Skeletal muscle tissue (tissue), 4 donors: ENCODE measurements around the gene IGF1R. TPM values are rescaled to one million over a fixed set of nuclear protein-coding genes. Genes with fewer than 3 reads are reported as not detected.

ENCODE experiments used
- H3K27ac ChIP-seq: one replicate; pipeline ENCODE4 v1.7.0; 2013; ENCODE audit warnings: mild to moderate bottlenecking, low read depth, low read length, inconsistent platforms
- H3K27me3 ChIP-seq, 3 donors: one replicate each; pipeline ENCODE4 v1.7.0; 2013; ENCODE audit warnings: low read length in 3 of 3; ENCODE audit not compliant: control insufficient read depth in 3 of 3, insufficient read depth in 3 of 3
- H3K36me3 ChIP-seq, 3 donors: one replicate each; pipeline ENCODE4 v1.7.0; 2013; ENCODE audit warnings: low read length in 3 of 3; ENCODE audit not compliant: control insufficient read depth in 3 of 3, insufficient read depth in 3 of 3
- H3K4me1 ChIP-seq, 3 donors: one replicate each; pipeline ENCODE4 v1.7.0; 2013; ENCODE audit warnings: low read length in 3 of 3, mild to moderate bottlenecking in 3 of 3; ENCODE audit not compliant: control insufficient read depth in 3 of 3, insufficient read depth in 3 of 3
- H3K4me3 ChIP-seq, 3 donors: one replicate each; pipeline ENCODE4 v1.7.0; 2013; ENCODE audit warnings: low read length in 3 of 3
- H3K9ac ChIP-seq, 3 donors: one replicate each; pipeline ENCODE4 v1.7.0; 2013; ENCODE audit warnings: low read length in 3 of 3, mild to moderate bottlenecking in 3 of 3, moderate library complexity in 2 of 3, low read depth in 1 of 3
- H3K9me3 ChIP-seq, 3 donors: one replicate each; pipeline ENCODE4 v1.7.0; 2013; ENCODE audit warnings: low read length in 3 of 3; ENCODE audit not compliant: control insufficient read depth in 3 of 3
- total RNA-seq: library from RNA; depleted of rRNA; stranded (reverse); fragments of >200 nt; gene quantifications from one replicate; pipeline ENCODE4 v1.2.3, GENCODE V29; 2014
- donor health status: Osteomylitis.

IGF1R gene
- total RNA-seq, 1 donor from 2014 or later = 25.6 TPM

DNA sequence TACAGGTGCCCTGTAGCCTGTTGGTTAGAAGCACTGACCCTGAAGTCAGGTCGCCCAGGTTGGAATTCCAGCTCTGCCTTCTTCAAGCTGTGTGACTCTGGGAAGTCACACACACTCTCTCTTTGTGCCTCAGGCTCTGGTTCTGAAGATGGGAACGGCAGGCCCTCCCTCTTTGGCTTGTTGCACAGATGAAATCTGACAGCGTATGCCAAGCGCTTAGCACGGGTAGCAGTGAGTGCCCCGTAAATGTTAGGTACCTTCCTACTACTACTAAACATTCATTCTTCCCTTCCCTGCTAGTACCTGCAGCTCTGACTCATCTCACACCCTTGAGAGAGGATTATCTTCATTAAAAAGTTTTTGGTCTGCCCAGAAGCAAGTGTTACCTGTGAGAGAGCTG is 220.2 kb downstream of the IGF1R start:
- Histone ChIP-seq H3K36me3 (no peaks in the 10 kb centered on the region), H3K9me3 (no peaks in the 10 kb centered on the region), H3K4me3 (no peak overlapping the region), H3K27ac (no peak overlapping the region), H3K4me1 (peaks cover 6 to 10% (median 8%) of the 10 kb centered on the region in 3 donors), H3K27me3 (no peaks in the 10 kb centered on the region), H3K9ac (no peak overlapping the region)

DNA sequence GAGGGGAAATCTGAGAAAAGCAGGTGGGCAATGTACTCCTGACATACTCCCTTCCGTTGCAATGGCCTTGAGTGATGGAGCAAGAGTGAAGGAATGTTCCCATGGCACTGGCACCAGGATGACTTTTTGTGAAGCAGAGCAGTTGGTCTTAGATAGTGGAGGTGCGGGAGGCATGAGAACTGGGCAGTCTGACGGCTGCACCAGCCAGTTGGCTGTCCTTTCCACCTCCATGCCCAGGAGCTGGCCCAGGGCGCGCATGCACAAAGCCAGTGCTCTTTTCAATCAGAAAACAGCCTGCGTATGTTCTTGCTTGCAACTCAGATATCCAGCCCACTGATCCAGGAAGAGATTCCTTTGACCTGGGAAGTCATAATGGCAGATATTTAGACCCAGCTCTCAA is 222.4 kb downstream of the IGF1R start:
- Histone ChIP-seq H3K27ac (peak overlapping the region; percentile 5), H3K9me3 (no peaks in the 10 kb centered on the region), H3K4me3 (peak overlapping the region in 2 of 3 donors; percentile 4 to 41), H3K9ac (peak overlapping the region in 1 of 3 donors; percentile 20), H3K4me1 (peaks cover 15 to 17% (median 17%) of the 10 kb centered on the region in 3 donors), H3K27me3 (no peaks in the 10 kb centered on the region), H3K36me3 (no peaks in the 10 kb centered on the region)

DNA sequence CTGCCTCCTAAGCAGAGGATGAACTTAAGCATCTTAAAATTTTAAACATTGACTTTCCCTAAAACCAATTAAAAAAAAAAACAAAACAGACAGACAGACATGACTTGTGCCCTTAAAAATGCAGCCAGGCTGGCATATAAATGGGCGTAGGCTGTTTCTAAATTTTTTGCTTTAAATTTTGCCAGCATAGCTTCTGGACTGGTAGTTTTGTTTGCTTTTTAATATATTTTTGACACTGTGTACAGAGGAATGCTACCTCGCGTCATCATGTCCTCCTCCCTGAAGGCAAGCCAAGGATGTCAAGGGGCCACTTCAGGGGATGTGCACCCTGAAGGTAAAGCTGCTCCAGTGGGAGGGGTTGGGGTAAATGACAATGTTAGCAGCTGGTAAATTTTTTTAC is 224.4 kb downstream of the IGF1R start:
- H3K36me3 ChIP-seq = no peaks in the 10 kb centered on the region
- H3K9ac ChIP-seq = no peak overlapping the region
- no peaks in the 10 kb centered on the region for H3K27me3 ChIP-seq
- no peak overlapping the region for H3K27ac ChIP-seq
- no peaks in the 10 kb centered on the region for H3K9me3 ChIP-seq
- H3K4me1 ChIP-seq = peaks cover 15 to 18% (median 17%) of the 10 kb centered on the region in 3 donors
- H3K4me3 ChIP-seq = no peak overlapping the region

DNA sequence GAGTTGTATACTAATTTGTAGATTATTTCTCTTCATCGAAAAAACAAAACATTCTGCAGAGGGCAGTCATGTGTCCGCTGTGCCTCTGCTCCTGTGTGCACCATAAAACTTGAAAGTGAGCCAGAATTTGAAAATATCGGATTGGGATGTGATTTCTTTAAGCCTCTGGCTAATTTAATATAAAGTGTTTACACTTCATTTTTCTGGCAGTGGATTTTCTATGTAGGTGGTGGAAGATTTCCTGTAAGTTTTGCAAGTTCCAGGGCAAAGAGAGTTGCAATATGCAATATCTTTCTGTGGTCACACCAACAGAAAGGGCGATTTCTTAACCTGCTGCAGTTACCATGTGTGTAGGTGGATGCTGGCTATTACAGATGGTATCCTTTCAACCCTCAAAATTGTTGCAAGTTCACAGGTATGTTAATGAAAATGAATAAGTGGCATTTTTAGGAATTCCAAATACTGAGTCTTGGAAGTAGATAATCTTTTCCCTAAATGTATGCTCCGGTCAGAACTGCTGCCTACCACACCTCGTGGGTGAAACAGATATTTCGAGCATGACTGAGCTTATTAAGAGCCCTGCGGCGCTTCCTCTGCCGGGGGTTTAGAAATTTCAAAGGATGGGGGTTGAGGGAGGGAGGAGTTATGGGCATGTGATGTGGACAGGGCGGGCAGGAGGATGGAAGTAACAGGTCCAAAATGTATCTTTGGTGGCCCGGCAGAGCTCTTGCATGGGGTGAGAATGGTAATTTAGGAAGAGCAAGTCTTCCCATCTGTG is 225.3 kb downstream of the IGF1R start:
- Histone ChIP-seq H3K9me3 (no peaks in the 10 kb centered on the region), H3K36me3 (no peaks in the 10 kb centered on the region), H3K9ac (no peak overlapping the region), H3K27me3 (no peaks in the 10 kb centered on the region), H3K4me1 (peaks cover 17 to 24% (median 18%) of the 10 kb centered on the region in 3 donors), H3K4me3 (no peak overlapping the region), H3K27ac (no peak overlapping the region)

DNA sequence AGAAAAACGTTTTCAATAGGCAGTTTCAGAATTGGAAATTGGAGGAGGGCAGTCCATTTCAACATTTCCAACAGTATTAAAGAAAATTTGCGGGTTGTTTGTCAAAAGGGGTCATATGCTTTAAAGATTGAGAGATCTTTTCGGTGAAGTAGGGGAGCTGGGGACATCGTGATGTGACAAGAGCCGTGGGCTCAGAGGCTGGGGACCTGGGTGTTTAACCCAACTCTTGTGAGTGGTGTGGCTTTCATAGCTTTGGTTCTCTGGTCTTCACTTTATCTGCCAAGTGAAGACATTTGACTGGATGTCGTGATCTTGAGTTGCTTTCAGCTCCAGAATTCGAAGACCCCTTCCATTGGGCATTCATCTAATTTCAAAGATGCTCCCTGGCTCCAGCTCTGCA is 226.0 kb downstream of the IGF1R start:
- peaks cover 17 to 24% (median 18%) of the 10 kb centered on the region in 3 donors for H3K4me1 ChIP-seq

DNA sequence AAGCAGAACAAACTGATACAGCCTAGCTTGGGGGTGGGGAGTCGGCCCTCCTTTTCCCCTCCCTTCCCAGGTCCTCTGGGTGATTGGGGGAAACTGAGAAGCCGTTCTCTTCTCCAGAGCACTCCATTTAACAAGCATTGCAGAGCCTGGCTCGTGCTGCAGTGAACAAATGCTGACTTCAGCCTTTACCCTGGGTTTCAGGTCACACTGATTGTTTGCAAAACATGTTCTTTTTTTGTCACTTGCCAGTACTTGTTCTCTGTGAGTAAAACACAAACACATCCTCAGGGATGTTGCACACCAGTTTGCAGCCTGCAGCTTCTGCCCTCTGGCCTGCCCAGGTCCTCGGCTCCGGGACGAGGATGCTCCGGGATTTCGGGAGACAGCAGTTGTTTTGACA is 226.4 kb downstream of the IGF1R start:
- peaks cover 17 to 24% (median 18%) of the 10 kb centered on the region in 3 donors for H3K4me1 ChIP-seq
- H3K27ac ChIP-seq = no peak overlapping the region
- no peak overlapping the region for H3K9ac ChIP-seq

More for the DNA sequence above, 226.0 kb downstream of the IGF1R start:
- no peak overlapping the region for H3K4me3 ChIP-seq
- no peaks in the 10 kb centered on the region for H3K9me3 ChIP-seq
- H3K27me3 ChIP-seq = no peaks in the 10 kb centered on the region
- no peak overlapping the region for H3K9ac ChIP-seq
- no peaks in the 10 kb centered on the region for H3K36me3 ChIP-seq
- H3K27ac ChIP-seq = no peak overlapping the region

DNA sequence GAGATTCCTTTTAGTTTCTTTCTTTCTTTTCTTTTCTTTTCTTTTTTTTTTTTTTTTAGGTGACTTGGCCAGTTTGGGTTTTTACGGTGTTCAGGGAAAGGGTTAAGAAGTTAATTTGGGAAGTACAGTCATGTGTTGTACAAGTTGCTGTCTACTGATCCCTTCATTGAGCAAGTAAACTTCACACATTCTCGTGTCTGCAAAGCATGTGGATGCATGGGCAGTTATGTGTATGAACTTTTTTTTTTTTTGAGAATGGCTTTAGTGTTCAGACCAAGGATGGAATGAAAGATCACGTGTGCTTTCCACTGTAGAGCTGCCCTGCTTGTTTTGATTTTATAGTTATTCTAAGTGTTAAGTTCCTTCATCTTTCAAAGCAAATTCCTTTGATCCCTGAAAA is 227.0 kb downstream of the IGF1R start:
- H3K4me1 ChIP-seq = peaks cover 14 to 21% (median 16%) of the 10 kb centered on the region in 3 donors

More for the DNA sequence above, 226.4 kb downstream of the IGF1R start:
- H3K27me3 ChIP-seq = no peaks in the 10 kb centered on the region
- H3K36me3 ChIP-seq = no peaks in the 10 kb centered on the region
- H3K4me3 ChIP-seq = no peak overlapping the region
- H3K9me3 ChIP-seq = no peaks in the 10 kb centered on the region

DNA sequence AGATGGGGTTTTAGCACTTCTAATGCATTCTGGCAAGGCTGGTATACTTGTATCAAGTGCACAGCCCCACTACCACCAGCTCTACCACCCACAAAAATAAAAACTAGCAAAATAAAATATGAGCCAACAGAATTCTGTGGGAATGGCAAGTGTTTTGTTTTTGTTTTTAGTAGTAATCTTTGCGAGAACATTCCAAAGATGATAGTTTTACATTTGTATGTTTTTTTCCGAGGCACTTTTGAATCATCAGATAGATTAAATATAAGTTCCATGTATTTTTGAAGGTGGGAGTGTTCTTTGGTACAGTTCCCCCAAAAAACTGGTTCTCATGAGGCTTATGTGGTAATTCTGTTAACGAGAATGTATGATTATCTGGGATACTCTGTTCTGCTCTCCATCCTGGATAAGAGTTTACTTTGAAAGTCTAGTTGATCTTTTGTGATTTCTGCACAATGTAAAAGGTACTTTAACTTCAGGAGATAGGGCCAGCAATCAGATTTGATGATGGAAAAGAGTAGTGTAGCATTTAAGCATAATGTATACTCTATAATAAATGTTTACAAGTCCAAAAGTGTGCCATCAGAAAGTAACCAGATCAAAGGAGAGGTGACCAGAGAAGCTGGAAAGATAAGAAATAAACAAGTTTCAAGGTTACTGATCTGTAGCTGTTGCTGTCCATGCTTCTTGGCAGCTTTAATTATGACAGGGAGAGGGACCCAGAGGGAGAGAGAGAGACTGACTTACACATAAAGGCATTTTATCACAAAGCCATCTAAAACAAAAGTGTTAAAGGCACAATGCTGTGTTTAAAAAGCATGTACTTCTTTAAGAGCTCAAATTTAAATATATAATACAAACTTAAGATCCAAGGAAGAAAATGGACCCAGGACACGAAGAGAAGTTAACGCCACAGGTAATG is 228.4 kb downstream of the IGF1R start:
- Histone ChIP-seq H3K4me1 (peaks cover 10 to 16% (median 10%) of the 10 kb centered on the region in 3 donors), H3K4me3 (no peak overlapping the region), H3K27ac (no peak overlapping the region), H3K9ac (no peak overlapping the region), H3K9me3 (no peaks in the 10 kb centered on the region), H3K36me3 (no peaks in the 10 kb centered on the region), H3K27me3 (no peaks in the 10 kb centered on the region)

More for the DNA sequence above, 227.0 kb downstream of the IGF1R start:
- Histone ChIP-seq H3K9ac (no peak overlapping the region), H3K4me3 (no peak overlapping the region), H3K27me3 (no peaks in the 10 kb centered on the region), H3K9me3 (no peaks in the 10 kb centered on the region), H3K27ac (no peak overlapping the region), H3K36me3 (no peaks in the 10 kb centered on the region)

DNA sequence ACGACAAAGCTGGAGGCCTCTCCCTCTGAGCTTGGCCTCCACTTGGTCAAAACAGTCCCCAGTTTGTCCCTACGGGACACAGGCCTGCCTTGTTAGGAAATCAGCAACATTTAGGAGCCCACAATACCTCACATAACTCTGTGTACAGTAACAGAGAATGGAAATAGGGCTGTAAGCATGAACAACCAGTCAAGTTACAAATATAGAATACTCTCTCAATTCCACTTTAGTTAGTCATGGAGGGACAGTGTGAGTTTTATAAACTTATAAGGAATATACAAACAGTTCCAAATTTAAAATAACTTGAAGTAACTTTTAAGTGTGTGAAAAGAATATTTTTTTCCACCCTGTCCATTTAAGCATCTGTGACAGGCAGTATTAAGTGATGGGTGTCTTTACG is 229.8 kb downstream of the IGF1R start:
- Histone ChIP-seq H3K9ac (no peak overlapping the region), H3K4me1 (peaks cover 10 to 16% (median 10%) of the 10 kb centered on the region in 3 donors), H3K27me3 (no peaks in the 10 kb centered on the region), H3K9me3 (no peaks in the 10 kb centered on the region), H3K4me3 (no peak overlapping the region), H3K27ac (no peak overlapping the region), H3K36me3 (no peaks in the 10 kb centered on the region)

DNA sequence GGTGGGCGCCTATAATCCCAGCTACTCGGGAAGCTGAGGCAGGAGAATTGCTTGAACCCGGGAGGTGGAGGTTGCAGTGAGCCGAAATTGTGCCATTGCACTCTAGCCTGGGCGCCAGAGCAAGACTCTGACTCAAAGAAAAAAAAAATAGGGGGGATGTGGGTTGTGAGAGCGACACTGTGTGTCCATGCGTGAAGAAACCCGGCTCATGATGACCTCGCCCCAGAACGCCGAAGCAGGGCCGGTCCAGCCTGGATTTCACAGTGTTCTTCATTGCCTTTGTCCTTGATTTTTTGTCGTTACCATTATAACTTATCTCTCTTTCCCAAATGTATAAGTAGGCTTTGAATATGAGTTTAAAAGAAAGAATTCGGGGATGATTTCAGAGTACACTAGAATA is 230.5 kb downstream of the IGF1R start:
- no peak overlapping the region for H3K27ac ChIP-seq
- peaks cover 10 to 16% (median 10%) of the 10 kb centered on the region in 3 donors for H3K4me1 ChIP-seq
- no peak overlapping the region for H3K9ac ChIP-seq
- H3K36me3 ChIP-seq = no peaks in the 10 kb centered on the region
- H3K4me3 ChIP-seq = no peak overlapping the region
- no peaks in the 10 kb centered on the region for H3K27me3 ChIP-seq
- no peaks in the 10 kb centered on the region for H3K9me3 ChIP-seq
